Activated CD8-positive, alpha-beta memory T cell treated with anti-CD3 and anti-CD28 coated beads for 24 hours (primary cell): ENCODE measurements around the gene ATAD5.

Source experiments
- DNase-seq: peaks from one replicate; pipeline ENCODE4 v3.0.0-alpha.2; 2020

ATAD5 gene

GRCh38 chr17:30822919-30823318, 8.8 kb upstream of the ATAD5 start:
- DNase-seq, result peak; percentile 58

- no peak for DNase-seq
Observed at GRCh38 chr17:30823421-30823820, 8.3 kb upstream of the ATAD5 start.

- no peak for DNase-seq
Observed at GRCh38 chr17:30824002-30824355, 7.8 kb upstream of the ATAD5 start.

GRCh38 chr17:30824356-30825145, 7.2 kb upstream of the ATAD5 start, which contains the start of gene CRLF3:
Gene CRLF3 (minus strand): TSS chr17:30824692. CDS start chr17:30824651, 41 bp downstream.
- peak; percentile 94 for DNase-seq

- no peak for DNase-seq
Observed at GRCh38 chr17:30827082-30827481, 4.7 kb upstream of the ATAD5 start.

GRCh38 chr17:30829022-30829421, 2.7 kb upstream of the ATAD5 start:
- no peak for DNase-seq

GRCh38 chr17:30831257-30831656, 509 bp upstream of the ATAD5 start:
- DNase-seq, result no peak

- DNase-seq, result no peak
Observed at GRCh38 chr17:30832438-30833124, 815 bp downstream of the ATAD5 start.

GRCh38 chr17:30838202-30838807, 6.5 kb downstream of the ATAD5 start:
- no peak for DNase-seq

GRCh38 chr17:30840771-30841170, 9.0 kb downstream of the ATAD5 start:
- DNase-seq, result no peak

GRCh38 chr17:30848021-30848420, 16.3 kb downstream of the ATAD5 start:
- DNase-seq, result no peak

GRCh38 chr17:30854146-30854545, 22.4 kb downstream of the ATAD5 start:
- DNase-seq, result no peak

- no peak for DNase-seq
Observed at GRCh38 chr17:30858556-30859250, 26.9 kb downstream of the ATAD5 start.

- no peak for DNase-seq
Observed at GRCh38 chr17:30864636-30865035, 32.9 kb downstream of the ATAD5 start.

- DNase-seq, result no peak
Observed at GRCh38 chr17:30869005-30869404, 37.2 kb downstream of the ATAD5 start.

GRCh38 chr17:30886187-30886586, 54.4 kb downstream of the ATAD5 start:
- no peak for DNase-seq

- no peak for DNase-seq
Observed at GRCh38 chr17:30894236-30894635, 62.5 kb downstream of the ATAD5 start.

GRCh38 chr17:30897311-30897710, 65.5 kb downstream of the ATAD5 start:
- DNase-seq, result no peak

- no peak for DNase-seq
Observed at GRCh38 chr17:30905742-30906100, 74.0 kb downstream of the ATAD5 start.

- peak; percentile 97 for DNase-seq
Observed at GRCh38 chr17:30906101-30906911, 74.5 kb downstream of the ATAD5 start, which contains the start of gene TEFM. Gene TEFM (minus strand): TSS chr17:30906238. CDS start chr17:30906198, 40 bp downstream.

- peak; percentile 7 for DNase-seq
Observed at GRCh38 chr17:30908717-30909420, 77.1 kb downstream of the ATAD5 start.

GRCh38 chr17:30910151-30910550, 78.4 kb downstream of the ATAD5 start:
- DNase-seq, result peak; percentile 24
